K562 (cell line): Measurements from ENCODE around the gene SMU1. TPM values are rescaled to one million over a fixed set of nuclear protein-coding genes. Genes with fewer than 3 reads are reported as not detected.
"Not testable (repeated sequence)": the region's sequence is repeated elsewhere in the genome, so short reads cannot be mapped to it uniquely, and the experiment has no call there.

Experiments
- ATAC-seq: fragments of 200-7000 bp; cut with Tn5 transposase; 3 replicates; pipeline ENCODE4 v1.9.1; 2020; ENCODE audit warnings: moderate library complexity
- BruUV-seq: library from RNA; stranded (reverse); fragments of 400-500 nt; replicated peaks from 2 replicates; lab custom pipeline; 2021; lab: Mats Ljungman, UMichigan
- CTCF ChIA-PET: fragments of 300-600 bp; formaldehyde crosslinking; extraction: SDS; loops from one replicate; lab custom pipeline; 2021; ENCODE audit warnings: low intra/inter-chr PET ratio; lab: Yijun Ruan, JAX
- POLR2A ChIA-PET: fragments of 300-600, 350-650 bp; sonication (Branson Sonifier 250); formaldehyde crosslinking; extraction: SDS; loops from one replicate; lab custom pipeline; 2021; ENCODE audit warnings: antibody characterized with exemption, inconsistent platforms; lab: Yijun Ruan, JAX
- DNase-seq, 4 experiments: peaks; one replicate each; pipeline versions ENCODE4 v3.0.0 to v3.0.0-alpha.2; 2011 to 2018; ENCODE audit warnings: low spot score in 3 of 4, mixed read lengths in 3 of 4; ENCODE audit errors: extremely low read depth in 1 of 4
- FAIRE-seq: peaks from 2 replicates; lab custom pipeline; 2011; peaks lifted over from hg19 to GRCh38; lab: Jason Lieb, UNC
- H2AFZ ChIP-seq: 2 replicates; pipeline ENCODE4 v1.6.0; 2011; ENCODE audit warnings: low read depth, low read length, control low read depth, inconsistent platforms
- H3K27ac ChIP-seq: fragments of 200-600 bp; 3 replicates; pipeline ENCODE4 v1.8.0; 2011; ENCODE audit warnings: low read depth, mild to moderate bottlenecking, control low read depth, inconsistent platforms, low read length, moderate library complexity, mixed read lengths; ENCODE audit errors: extremely low read depth
- H3K27me3 ChIP-seq, 2 experiments: fragments of 300-600 bp in 1 of 2; 2 replicates in 1 of 2; 3 replicates in 1 of 2; pipeline versions ENCODE4 v1.6.0 to v1.8.0; 2011; ENCODE audit warnings: inconsistent platforms in 2 of 2, low read length in 2 of 2, mild to moderate bottlenecking in 1 of 2, mixed read lengths in 1 of 2, moderate library complexity in 1 of 2; ENCODE audit not compliant: control insufficient read depth in 2 of 2, insufficient read depth in 2 of 2
- H3K36me3 ChIP-seq: fragments of 300-600 bp; 3 replicates; pipeline ENCODE4 v1.8.0; 2011; ENCODE audit warnings: mild to moderate bottlenecking, low read length, inconsistent platforms; ENCODE audit not compliant: control insufficient read depth, insufficient read depth
- H3K4me1 ChIP-seq, 2 experiments: fragments of 200-600 bp in 1 of 2; replicated peaks in 1 of 2; 2 replicates in 1 of 2; 3 replicates in 1 of 2; pipeline versions ENCODE4 v1.5.1 to v1.8.0; 2011; ENCODE audit warnings: inconsistent platforms in 2 of 2, low read length in 2 of 2, mild to moderate bottlenecking in 1 of 2, mixed read lengths in 1 of 2, moderate library complexity in 1 of 2; ENCODE audit not compliant: control insufficient read depth in 2 of 2, insufficient read depth in 2 of 2
- H3K4me2 ChIP-seq: 2 replicates; pipeline ENCODE4 v1.6.1; 2011; ENCODE audit warnings: low read length, control low read depth, inconsistent platforms, mixed read lengths; ENCODE audit not compliant: insufficient read depth
- H3K4me3 ChIP-seq: fragments of 200-600 bp; sonication (generic), shearing (Covaris generic); 2 replicates; pipeline ENCODE4 v1.5.1; 2016; ENCODE audit warnings: control low read depth, inconsistent platforms
- H3K79me2 ChIP-seq: fragments of 200-600 bp; 3 replicates; pipeline ENCODE4 v1.8.0; 2011; ENCODE audit warnings: low read length, inconsistent platforms; ENCODE audit not compliant: control insufficient read depth, insufficient read depth
- H3K9ac ChIP-seq, 2 experiments: 2 replicates each; pipeline versions ENCODE4 v1.6.0 to v1.6.1; 2011; ENCODE audit warnings: low read depth in 2 of 2, low read length in 2 of 2, control low read depth in 1 of 2, inconsistent platforms in 1 of 2, mild to moderate bottlenecking in 1 of 2, mixed read lengths in 1 of 2; ENCODE audit not compliant: insufficient read depth in 1 of 2
- H3K9me1 ChIP-seq: one replicate; pipeline ENCODE4 v1.6.0; 2011; ENCODE audit warnings: inconsistent platforms, mild to moderate bottlenecking, low read length, moderate library complexity; ENCODE audit not compliant: control insufficient read depth, insufficient read depth
- H3K9me3 ChIP-seq: replicated peaks from 2 replicates; pipeline ENCODE4 v1.5.1; 2011; ENCODE audit warnings: low read depth, low read length, inconsistent platforms; ENCODE audit not compliant: control insufficient read depth, insufficient read depth
- H4K20me1 ChIP-seq: replicated peaks from 2 replicates; pipeline ENCODE4 v1.6.1; 2011; ENCODE audit warnings: low read length, inconsistent platforms, mixed read lengths; ENCODE audit not compliant: control insufficient read depth, insufficient read depth
- CCAR2 ChIP-seq: fragments of 200-400 bp; formaldehyde crosslinking; IDR thresholded peaks from 2 replicates; pipeline ENCODE4 v1.6.1; 2017; ENCODE audit warnings: mild to moderate bottlenecking, low read depth, low read length
- FOXK2 ChIP-seq, 2 experiments: fragments of 450-650 bp; IDR thresholded peaks in 1 of 2; conservative IDR thresholded peaks in 1 of 2; 2 replicates each; pipeline ENCODE4 v1.6.1; 2016; ENCODE audit warnings: low read depth in 2 of 2, mild to moderate bottlenecking in 1 of 2
- RNF2 ChIP-seq: sonication (generic); IDR thresholded peaks from 2 replicates; pipeline ENCODE4 v1.6.1; 2016
- TFAP4 ChIP-seq: sonication (generic); formaldehyde crosslinking; IDR thresholded peaks from 2 replicates; pipeline ENCODE4 v1.8.0; 2022; ENCODE audit warnings: missing genetic modification reagents, mild to moderate bottlenecking, moderate library complexity, borderline replicate concordance
- ZNF766 ChIP-seq: fragments of 200-800 bp; sonication (Bioruptor generic); conservative IDR thresholded peaks from 2 replicates; pipeline ENCODE4 v1.6.1; 2016; ENCODE audit warnings: missing genetic modification characterization, missing compliant biosample characterization
- ZNF830 ChIP-seq: fragments of 250-450 bp; sonication (Bioruptor Pico); IDR thresholded peaks from 2 replicates; pipeline ENCODE4 v1.5.0; 2021; ENCODE audit warnings: mild to moderate bottlenecking
- WGBS: fragments of 100-300 bp; shearing (Covaris generic); methylation state at CpG from one replicate; pipeline ENCODE4 v1.1.6; 2016; ENCODE audit warnings: low coverage, mixed read lengths; ENCODE audit not compliant: insufficient coverage; ENCODE audit errors: missing lambda C conversion rate; 5-methylcytosine and 5-hydroxymethylcytosine counted together
- in situ Hi-C: fragments of 300-500 bp; cut with MboI; formaldehyde crosslinking; loops from 4 replicates; pipeline ENCODE4 v1.15.0; 2018; ENCODE audit warnings: inconsistent platforms, mixed read lengths
- intact Hi-C: fragments of 100-400 bp; cut with micrococcal nuclease; formaldehyde crosslinking; loops from 2 replicates; pipeline ENCODE4 v1.14.2; 2022
- polyA plus RNA-seq, 8 experiments: library from polyadenylated mRNA; depleted of rRNA in 4 of 8; stranded (reverse) in 5 of 8; unstranded in 3 of 8; fragments of >200 nt; fragmentation: Nextera tagmentation in 2 of 8; fragmentation: Illumina TruSeq in 1 of 8; extraction: Ambion mirVana in 2 of 8; extraction: Trizol in 1 of 8; gene quantifications; 2 replicates each; pipeline versions ENCODE4 v1.2.1 to v1.2.3, GENCODE V29; 2011 to 2014; ENCODE audit warnings: inconsistent platforms in 1 of 8, missing spikeins in 1 of 8
- total RNA-seq, 7 experiments: library from RNA; depleted of rRNA in 6 of 7; stranded (reverse); fragments of >200 nt in 6 of 7; fragmentation: Illumina TruSeq in 2 of 7; extraction: Trizol in 2 of 7; gene quantifications; 2 replicates each; pipeline versions ENCODE4 v1.2.1 to v1.2.3, GENCODE V29; 2011 to 2021; ENCODE audit warnings: low replicate concordance in 1 of 7

The SMU1 gene
- total and polyA plus RNA-seq, 9 of the 15 experiments (the other 6 are each of a cell fraction or from before 2014, with no cell fraction given): 13.2 to 33.4 (median 20.7) TPM

GRCh38 chr9:33092634-33093033 is 16.2 kb upstream of the SMU1 start:
- ATAC-seq (no peak), FAIRE-seq (no peak)
- intact Hi-C loops: no loop called here

GRCh38 chr9:33085672-33086071 is 9.2 kb upstream of the SMU1 start:
- H3K79me2 ChIP-seq, in situ Hi-C loops, H3K9me3 ChIP-seq, ATAC-seq, H3K9ac ChIP-seq, FAIRE-seq, H3K36me3 ChIP-seq, BruUV-seq, DNase-seq, H3K4me3 ChIP-seq, H4K20me1 ChIP-seq, H3K27me3 ChIP-seq, intact Hi-C loops, H3K27ac ChIP-seq, H3K4me2 ChIP-seq, H3K9me1 ChIP-seq, POLR2A ChIA-PET, H3K4me1 ChIP-seq, CTCF ChIA-PET: not testable (repeated sequence)
- peak overlapping the region; percentile 32; the same call in 1 of the 2 replicates for H2AFZ ChIP-seq
- TF ChIP-seq FOXK2 (conservative IDR thresholded peaks at IDR 0.05 in 1 of 2, IDR thresholded peaks at IDR 0.05 in 1 of 2; ENCODE audit: low read depth in 2 of 2): peak in 1 of 2 experiments; percentile 35; a peak in 1 of 4 replicates
- TF ChIP-seq TFAP4 (CRISPR knock-in tag): 0 out of 2 replicates have a peak, but pooled peaks have one; percentile 14
- 41% methylated on average over 5 of the region's 9 CpGs for WGBS

More at GRCh38 chr9:33092634-33093033, 16.2 kb upstream of the SMU1 start:
- no peak overlapping the region for H3K4me2 ChIP-seq
- ChIA-PET POLR2A (no interaction called here), CTCF (no interaction called here)
- no peaks in the 10 kb centered on the region for H3K36me3 ChIP-seq
- 18% methylated on average over 5 of the region's 5 CpGs for WGBS
- no peak overlapping the region for H3K9ac ChIP-seq
- TF ChIP-seq CCAR2 (no peak), ZNF830 (CRISPR knock-in tag) (no peak), ZNF766 (no peak), RNF2 (no peak)
- no peak overlapping the region for H2AFZ ChIP-seq
- no TSS peak for BruUV-seq
- H4K20me1 ChIP-seq: no peaks in the 10 kb centered on the region
- H3K27me3 ChIP-seq: no peaks in the 10 kb centered on the region
- no peaks in the 10 kb centered on the region for H3K9me3 ChIP-seq
- no peak overlapping the region for H3K27ac ChIP-seq
- no peak for DNase-seq
- no peaks in the 10 kb centered on the region for H3K79me2 ChIP-seq
- H3K4me3 ChIP-seq: no peak overlapping the region
- H3K9me1 ChIP-seq: no peaks in the 10 kb centered on the region
- no peaks in the 10 kb centered on the region for H3K4me1 ChIP-seq
- in situ Hi-C loops: no loop called here
